Measurements from ENCODE around the gene USP43.
"Not testable (repeated sequence)": the region's sequence is repeated elsewhere in the genome, so short reads cannot be mapped to it uniquely, and the experiment has no call there.

Gene USP43

GRCh38 chr17:9648521-9649110 lies 3.3 kb downstream of the USP43 start:
- TF ChIP-seq EZH2 (IDR thresholded peaks at IDR 0.05; ENCODE audit: borderline replicate concordance, low read depth, low read length, severe bottlenecking), result no peak
- no peak for TF ChIP-seq CTCF (IDR thresholded peaks at IDR 0.05; ENCODE audit: borderline replicate concordance, extremely low read depth, low read length, poor library complexity, severe bottlenecking)
- Histone ChIP-seq H4K20me1 (ENCODE audit: insufficient read depth, low read length) (no peaks in the 10 kb centered on the region), H3K9me3 (ENCODE audit: insufficient read depth, low read length, severe bottlenecking) (no peaks in the 10 kb centered on the region), H3K27ac (ENCODE audit: low read length) (no peak overlapping the region), H3K27me3 (ENCODE audit: insufficient read depth, low read length, poor library complexity) (peaks cover 14% of the 10 kb centered on the region), H3K4me1 (ENCODE audit: insufficient read depth, low read length) (peaks cover 10% of the 10 kb centered on the region), H3K9ac (ENCODE audit: low read depth, low read length) (no peak overlapping the region), H3K36me3 (ENCODE audit: insufficient read depth, low read length) (no peaks in the 10 kb centered on the region), H2AFZ (ENCODE audit: low read depth, low read length) (no peak overlapping the region), H3K79me2 (ENCODE audit: insufficient read depth, low read length) (no peaks in the 10 kb centered on the region), H3K4me2 (ENCODE audit: insufficient read depth, low read length) (no peak overlapping the region), H3K4me3 (ENCODE audit: low read depth in 1 of 2, low read length in 2 of 2) (no peak overlapping the region)
- ATAC-seq (ENCODE audit: insufficient read depth, low read depth) (no peak), DNase-seq (no peak)

GRCh38 chr17:9658593-9659211 lies 13.4 kb downstream of the USP43 start:
- DNase-seq, result no peak
- H3K4me1 ChIP-seq (ENCODE audit: insufficient read depth, low read length), result no peaks in the 10 kb centered on the region

GRCh38 chr17:9661027-9661426 lies 15.7 kb downstream of the USP43 start:
- H3K27me3 ChIP-seq (ENCODE audit: insufficient read depth, low read length, poor library complexity), result no peaks in the 10 kb centered on the region

More at GRCh38 chr17:9658593-9659211, 13.4 kb downstream of the USP43 start:
- ATAC-seq (ENCODE audit: insufficient read depth, low read depth), result no peak
- no peaks in the 10 kb centered on the region for H3K9me3 ChIP-seq (ENCODE audit: insufficient read depth, low read length, severe bottlenecking)
- no peak overlapping the region for H3K9ac ChIP-seq (ENCODE audit: low read depth, low read length)
- no peak overlapping the region for H2AFZ ChIP-seq (ENCODE audit: low read depth, low read length)
- no peak for TF ChIP-seq CTCF (IDR thresholded peaks at IDR 0.05; ENCODE audit: borderline replicate concordance, extremely low read depth, low read length, poor library complexity, severe bottlenecking)
- TF ChIP-seq EZH2 (IDR thresholded peaks at IDR 0.05; ENCODE audit: borderline replicate concordance, low read depth, low read length, severe bottlenecking), result no peak
- no peaks in the 10 kb centered on the region for H3K36me3 ChIP-seq (ENCODE audit: insufficient read depth, low read length)
- H3K79me2 ChIP-seq (ENCODE audit: insufficient read depth, low read length), result no peaks in the 10 kb centered on the region
- H3K27ac ChIP-seq (ENCODE audit: low read length), result no peak overlapping the region
- H3K27me3 ChIP-seq (ENCODE audit: insufficient read depth, low read length, poor library complexity), result no peaks in the 10 kb centered on the region
- no peaks in the 10 kb centered on the region for H4K20me1 ChIP-seq (ENCODE audit: insufficient read depth, low read length)
- no peak overlapping the region for H3K4me2 ChIP-seq (ENCODE audit: insufficient read depth, low read length)
- no peak overlapping the region for H3K4me3 ChIP-seq (ENCODE audit: low read depth in 1 of 2, low read length in 2 of 2)

DNA sequence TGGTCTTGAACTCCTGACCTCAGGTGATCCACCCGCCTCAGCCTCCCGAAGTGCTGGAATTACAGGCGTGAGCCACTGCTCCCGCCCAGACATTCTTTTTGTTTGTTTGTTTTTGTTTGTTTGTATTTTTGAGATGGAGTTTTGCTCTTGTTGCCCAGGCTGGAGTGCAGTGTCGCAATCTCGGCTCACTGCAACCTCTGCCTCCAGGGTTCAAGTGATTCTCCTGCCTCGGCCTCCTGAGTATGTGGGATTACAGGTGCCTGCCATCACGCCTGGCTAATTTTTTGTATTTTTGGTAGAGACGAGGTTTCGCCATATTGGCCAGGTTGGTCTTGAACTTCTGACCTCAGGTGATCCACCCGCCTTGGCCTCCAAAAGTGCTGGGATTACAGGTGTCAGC lies 18.2 kb downstream of the USP43 start:
- not testable (repeated sequence) for H3K9me3 ChIP-seq (ENCODE audit: insufficient read depth, low read length, severe bottlenecking); H2AFZ ChIP-seq (ENCODE audit: low read depth, low read length); H3K4me2 ChIP-seq (ENCODE audit: insufficient read depth, low read length); H3K27ac ChIP-seq (ENCODE audit: low read length); ATAC-seq (ENCODE audit: insufficient read depth, low read depth); H3K79me2 ChIP-seq (ENCODE audit: insufficient read depth, low read length); H3K4me1 ChIP-seq (ENCODE audit: insufficient read depth, low read length); H3K9ac ChIP-seq (ENCODE audit: low read depth, low read length); H3K4me3 ChIP-seq (ENCODE audit: low read depth in 1 of 2, low read length in 2 of 2); H4K20me1 ChIP-seq (ENCODE audit: insufficient read depth, low read length); DNase-seq; H3K27me3 ChIP-seq (ENCODE audit: insufficient read depth, low read length, poor library complexity); H3K36me3 ChIP-seq (ENCODE audit: insufficient read depth, low read length)

More at GRCh38 chr17:9661027-9661426, 15.7 kb downstream of the USP43 start:
- Histone ChIP-seq H3K36me3 (ENCODE audit: insufficient read depth, low read length) (no peaks in the 10 kb centered on the region), H3K9me3 (ENCODE audit: insufficient read depth, low read length, severe bottlenecking) (no peaks in the 10 kb centered on the region), H3K4me3 (ENCODE audit: low read depth in 1 of 2, low read length in 2 of 2) (no peak overlapping the region), H3K9ac (ENCODE audit: low read depth, low read length) (no peak overlapping the region), H2AFZ (ENCODE audit: low read depth, low read length) (no peak overlapping the region), H3K4me1 (ENCODE audit: insufficient read depth, low read length) (no peaks in the 10 kb centered on the region), H3K4me2 (ENCODE audit: insufficient read depth, low read length) (no peak overlapping the region), H3K27ac (ENCODE audit: low read length) (no peak overlapping the region), H3K79me2 (ENCODE audit: insufficient read depth, low read length) (no peaks in the 10 kb centered on the region), H4K20me1 (ENCODE audit: insufficient read depth, low read length) (no peaks in the 10 kb centered on the region)
- DNase-seq, result no peak
- TF ChIP-seq EZH2 (IDR thresholded peaks at IDR 0.05; ENCODE audit: borderline replicate concordance, low read depth, low read length, severe bottlenecking), result no peak
- TF ChIP-seq CTCF (IDR thresholded peaks at IDR 0.05; ENCODE audit: borderline replicate concordance, extremely low read depth, low read length, poor library complexity, severe bottlenecking), result no peak
- no peak for ATAC-seq (ENCODE audit: insufficient read depth, low read depth)
